A673 (cell line): ENCODE data around the gene MSL1. TPM values are rescaled to one million over a fixed set of nuclear protein-coding genes. Genes with fewer than 3 reads are reported as not detected.
"Not testable (repeated sequence)": the region's sequence is repeated elsewhere in the genome, so short reads cannot be mapped to it uniquely, and the experiment has no call there.

ENCODE experiments used
- BruUV-seq: library from RNA; stranded (reverse); fragments of 400-500 nt; replicated peaks from 2 replicates; lab custom pipeline; 2021; lab: Mats Ljungman, UMichigan
- CTCF ChIA-PET: fragments of 300-600 bp; sonication (Branson Sonifier 250); formaldehyde crosslinking; loops from one replicate; lab custom pipeline; 2022; ENCODE audit warnings: antibody characterized with exemption; lab: Charles Lee
- POLR2A ChIA-PET: fragments of 300-600 bp; sonication (Branson Sonifier 250); formaldehyde crosslinking; loops from one replicate; lab custom pipeline; 2022; ENCODE audit warnings: antibody characterized with exemption; ENCODE audit not compliant: low non-redundant PET; lab: Charles Lee
- DNase-seq: peaks from one replicate; pipeline ENCODE4 v3.0.0-alpha.2; 2015; ENCODE audit warnings: low spot score
- H3K27ac ChIP-seq: fragments of 200-600 bp; sonication (generic); 2 replicates; pipeline ENCODE4 v1.5.1; 2016; ENCODE audit warnings: mixed run types, low read depth, mild to moderate bottlenecking, mixed read lengths, antibody characterized with exemption, low read length; ENCODE audit not compliant: poor library complexity, severe bottlenecking
- H3K27me3 ChIP-seq: fragments of 200-600 bp; sonication (generic); replicated peaks from 2 replicates; pipeline ENCODE4 v1.6.1; 2017; ENCODE audit warnings: mixed run types, low read depth, mild to moderate bottlenecking, mixed read lengths, antibody characterized with exemption, low read length; ENCODE audit not compliant: insufficient read depth, poor library complexity
- H3K36me3 ChIP-seq: fragments of 200-600 bp; sonication (generic); 2 replicates; pipeline ENCODE4 v1.6.1; 2016; ENCODE audit warnings: mixed run types, mild to moderate bottlenecking, mixed read lengths, antibody characterized with exemption, low read length; ENCODE audit not compliant: insufficient read depth, poor library complexity, severe bottlenecking
- H3K4me1 ChIP-seq: fragments of 200-600 bp; sonication (generic); 2 replicates; pipeline ENCODE4 v1.6.1; 2017; ENCODE audit warnings: mixed run types, mild to moderate bottlenecking, mixed read lengths, antibody characterized with exemption, low read length; ENCODE audit not compliant: insufficient read depth, poor library complexity, severe bottlenecking
- H3K4me3 ChIP-seq: fragments of 200-600 bp; sonication (generic); 2 replicates; pipeline ENCODE4 v1.5.1; 2016; ENCODE audit warnings: low read depth, mixed run types, mild to moderate bottlenecking, mixed read lengths, low read length; ENCODE audit not compliant: poor library complexity, severe bottlenecking
- H3K9me3 ChIP-seq: fragments of 200-600 bp; sonication (generic); 2 replicates; pipeline ENCODE4 v1.6.1; 2016; ENCODE audit warnings: mixed run types, low read depth, mild to moderate bottlenecking, mixed read lengths, antibody characterized with exemption, low read length; ENCODE audit not compliant: poor library complexity, severe bottlenecking
- CTCF ChIP-seq: fragments of 300-800, 200-600 bp; sonication (generic); conservative IDR thresholded peaks from 2 replicates; pipeline ENCODE4 v1.5.1; 2017; ENCODE audit warnings: low read depth, mild to moderate bottlenecking, antibody characterized with exemption, low read length, moderate library complexity, mixed read lengths
- EZH2 ChIP-seq: fragments of 200-600 bp; sonication (generic); IDR thresholded peaks from 2 replicates; pipeline ENCODE4 v1.6.1; 2017; ENCODE audit warnings: borderline replicate concordance, low read depth, mild to moderate bottlenecking, mixed read lengths, antibody characterized with exemption, low read length; ENCODE audit not compliant: poor library complexity, severe bottlenecking
- intact Hi-C: fragments of 100-400 bp; cut with micrococcal nuclease; formaldehyde crosslinking; loops from one replicate; pipeline ENCODE4 v1.10.0; 2022; ENCODE audit not compliant: unreplicated experiment
- total RNA-seq: library from RNA; stranded (reverse); gene quantifications from 2 replicates; pipeline ENCODE4 v1.2.3, GENCODE V29; 2021

Gene MSL1
- total RNA-seq, 1 experiment from 2014 or later = 59.9 TPM

GRCh38 chr17:40134184-40134583 is 12.4 kb downstream of the MSL1 start:
- ChIA-PET POLR2A (no interaction called here), CTCF (no interaction called here)
- Histone ChIP-seq H3K27me3 (no peaks in the 10 kb centered on the region), H3K4me1 (no peaks in the 10 kb centered on the region), H3K36me3 (peaks cover 65% of the 10 kb centered on the region), H3K4me3 (no peak overlapping the region), H3K27ac (no peak overlapping the region), H3K9me3 (no peaks in the 10 kb centered on the region)
- no TSS peak for BruUV-seq
- intact Hi-C loops = no loop called here
- no peak for DNase-seq
- TF ChIP-seq EZH2 = no peak
- no peak for TF ChIP-seq CTCF

- ChIA-PET POLR2A (no interaction called here), CTCF (no interaction called here)
- TF ChIP-seq EZH2 (no peak), CTCF (no peak)
- no peaks in the 10 kb centered on the region for H3K27me3 ChIP-seq
- H3K27ac ChIP-seq = no peak overlapping the region
- intact Hi-C loops = no loop called here
- no TSS peak for BruUV-seq
- H3K9me3 ChIP-seq = no peaks in the 10 kb centered on the region
- peaks cover 51% of the 10 kb centered on the region for H3K36me3 ChIP-seq
- DNase-seq = no peak
- H3K4me1 ChIP-seq = no peaks in the 10 kb centered on the region
- H3K4me3 ChIP-seq = no peak overlapping the region
These were observed 14.0 kb downstream of the MSL1 start for GRCh38 chr17:40135817-40136216.

DNA sequence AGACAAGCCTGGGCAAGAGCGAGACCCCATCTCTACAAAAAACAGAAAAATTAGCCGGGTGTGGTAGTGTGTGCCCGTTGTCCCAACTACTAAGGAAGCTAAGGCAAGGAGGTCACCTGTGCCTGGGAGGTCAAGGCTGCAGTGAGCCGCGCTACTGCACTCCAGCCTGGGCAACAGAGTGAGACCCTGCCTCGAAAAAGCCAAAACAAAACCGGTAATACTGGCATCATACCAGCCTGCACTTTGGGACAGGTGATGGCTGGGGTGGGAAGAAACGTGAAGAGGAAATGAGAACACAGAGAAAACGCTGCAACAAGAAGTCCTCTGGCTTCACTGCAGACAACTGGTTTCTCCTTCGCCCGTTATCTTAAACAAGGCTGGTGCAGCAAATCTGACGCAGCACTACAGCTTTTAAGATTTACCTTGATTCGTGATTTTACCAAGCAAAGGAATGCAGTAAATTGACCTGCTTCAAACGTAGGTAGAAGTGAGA is 17.8 kb downstream of the MSL1 start:
- peaks cover 5% of the 10 kb centered on the region for H3K4me1 ChIP-seq
- TSS peak; percentile 78 for BruUV-seq
- no peak for DNase-seq
- no peak for TF ChIP-seq CTCF
- TF ChIP-seq EZH2 = no peak
- no peaks in the 10 kb centered on the region for H3K9me3 ChIP-seq
- intact Hi-C loops = no loop called here
- ChIA-PET POLR2A (no interaction called here), CTCF (no interaction called here)
- no peaks in the 10 kb centered on the region for H3K27me3 ChIP-seq
- H3K36me3 ChIP-seq = peaks cover 37% of the 10 kb centered on the region
- H3K4me3 ChIP-seq = peak overlapping the region; percentile 58
- peak overlapping the region; percentile 90 for H3K27ac ChIP-seq

DNA sequence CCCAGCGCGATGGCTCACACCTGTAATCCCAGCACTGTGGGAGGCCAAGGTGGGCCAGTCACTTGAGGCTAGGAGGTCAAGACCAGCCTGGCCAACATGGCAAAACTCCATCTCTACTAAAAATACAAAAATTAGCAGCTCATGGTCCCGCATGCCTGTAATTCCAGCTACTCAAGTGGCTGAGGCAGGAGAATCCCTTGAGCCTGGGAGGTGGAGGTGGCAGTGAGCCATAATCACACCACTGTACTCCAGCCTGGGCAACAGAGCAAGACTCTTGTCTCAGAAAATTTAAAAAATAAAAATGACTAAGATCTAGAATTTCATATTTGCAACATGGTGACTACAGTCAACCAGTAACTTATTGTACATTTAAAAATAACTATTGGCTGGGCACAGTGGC is 21.4 kb downstream of the MSL1 start:
- H3K9me3 ChIP-seq, CTCF ChIA-PET, BruUV-seq, H3K27ac ChIP-seq, DNase-seq, H3K27me3 ChIP-seq, H3K4me3 ChIP-seq, H3K4me1 ChIP-seq, intact Hi-C loops: not testable (repeated sequence)
- POLR2A ChIA-PET = interaction anchor here (0.7 kb wide), 1 partner anchor 220 kb away, joined by 10 read pairs; no protein-coding TSS in a partner anchor
- H3K36me3 ChIP-seq = peaks cover 14% of the 10 kb centered on the region
